Liver (tissue), 9 donors: Measurements from ENCODE around the gene ZC3H12D. TPM values are rescaled to one million over a fixed set of nuclear protein-coding genes. Genes with fewer than 3 reads are reported as not detected.

Source experiments
- DNase-seq: peaks from one replicate; pipeline ENCODE4 v3.0.0-alpha.2; 2017; ENCODE audit warnings: low spot score
- H3K27ac ChIP-seq, 2 donors: one replicate each; pipeline ENCODE4 v1.7.0; 2013; ENCODE audit warnings: inconsistent platforms in 2 of 2, low read length in 2 of 2, control low read depth in 1 of 2, low read depth in 1 of 2, mild to moderate bottlenecking in 1 of 2
- H3K27me3 ChIP-seq, 4 donors: one replicate each; pipeline versions ENCODE4 v1.6.1 to v1.7.0; 2013; ENCODE audit warnings: low read length in 3 of 4, inconsistent platforms in 1 of 4, mild to moderate bottlenecking in 1 of 4, moderate library complexity in 1 of 4; ENCODE audit not compliant: control insufficient read depth in 4 of 4, insufficient read depth in 4 of 4
- H3K36me3 ChIP-seq, 4 donors: one replicate each; pipeline versions ENCODE4 v1.6.1 to v1.7.0; 2013; ENCODE audit warnings: low read length in 3 of 4, mild to moderate bottlenecking in 3 of 4, low read depth in 1 of 4, moderate library complexity in 1 of 4; ENCODE audit not compliant: control insufficient read depth in 4 of 4, insufficient read depth in 3 of 4
- H3K4me1 ChIP-seq, 4 donors: one replicate each; pipeline versions ENCODE4 v1.6.1 to v1.7.0; 2013; ENCODE audit warnings: low read length in 3 of 4, mild to moderate bottlenecking in 3 of 4, moderate library complexity in 1 of 4; ENCODE audit not compliant: control insufficient read depth in 4 of 4, insufficient read depth in 4 of 4
- H3K4me3 ChIP-seq, 3 donors: one replicate each; pipeline versions ENCODE4 v1.6.1 to v1.7.0; 2013; ENCODE audit warnings: low read length in 3 of 3, control low read depth in 1 of 3, low read depth in 1 of 3, mild to moderate bottlenecking in 1 of 3
- H3K9ac ChIP-seq, 2 donors: one replicate each; pipeline ENCODE4 v1.7.0; 2013; ENCODE audit warnings: low read length in 2 of 2, mild to moderate bottlenecking in 2 of 2, moderate library complexity in 2 of 2, control low read depth in 1 of 2, low read depth in 1 of 2
- H3K9me3 ChIP-seq, 4 donors: one replicate each; pipeline versions ENCODE4 v1.6.1 to v1.7.0; 2013; ENCODE audit warnings: low read length in 3 of 4; ENCODE audit not compliant: control insufficient read depth in 4 of 4
- ATF3 ChIP-seq: IDR thresholded peaks from 2 replicates; pipeline ENCODE4 v1.6.1; 2016; ENCODE audit warnings: antibody characterized with exemption
- CTCF ChIP-seq: fragments of 150-350 bp; IDR thresholded peaks from 2 replicates; pipeline ENCODE4 v1.5.1; 2017; ENCODE audit warnings: improper control_type of control experiment, low read depth, low read length; ENCODE audit not compliant: missing input control
- EGR1 ChIP-seq, 2 donors: IDR thresholded peaks; 2 replicates each; pipeline ENCODE4 v1.6.1; 2016 to 2018; ENCODE audit warnings: antibody characterized with exemption in 2 of 2, low read depth in 2 of 2
- FOXA1 ChIP-seq: IDR thresholded peaks from 2 replicates; pipeline ENCODE4 v1.6.1; 2016; ENCODE audit warnings: antibody characterized with exemption
- FOXA2 ChIP-seq: IDR thresholded peaks from 2 replicates; pipeline ENCODE4 v1.6.1; 2016; ENCODE audit warnings: antibody characterized with exemption
- GABPA ChIP-seq, 2 donors: IDR thresholded peaks in 1 of 2; conservative IDR thresholded peaks in 1 of 2; 2 replicates each; pipeline ENCODE4 v1.6.1; 2016; ENCODE audit warnings: antibody characterized with exemption in 2 of 2, mild to moderate bottlenecking in 1 of 2, moderate library complexity in 1 of 2
- HNF4A ChIP-seq, 2 donors: conservative IDR thresholded peaks; 2 replicates each; pipeline ENCODE4 v1.6.1; 2016; ENCODE audit warnings: antibody characterized with exemption in 2 of 2, mild to moderate bottlenecking in 2 of 2
- HNF4G ChIP-seq: IDR thresholded peaks from 2 replicates; pipeline ENCODE4 v1.6.1; 2016; ENCODE audit warnings: antibody characterized with exemption
- JUND ChIP-seq, 2 donors: IDR thresholded peaks; 2 replicates each; pipeline ENCODE4 v1.6.1; 2016; ENCODE audit warnings: antibody characterized with exemption in 2 of 2
- MAX ChIP-seq: IDR thresholded peaks from 2 replicates; pipeline ENCODE4 v1.6.1; 2016; ENCODE audit warnings: antibody characterized with exemption
- NR2F2 ChIP-seq: IDR thresholded peaks from 2 replicates; pipeline ENCODE4 v1.6.1; 2016; ENCODE audit warnings: antibody characterized with exemption
- RAD21 ChIP-seq, 2 donors: IDR thresholded peaks; 2 replicates each; pipeline ENCODE4 v1.6.1; 2016; ENCODE audit warnings: antibody characterized with exemption in 2 of 2, mild to moderate bottlenecking in 2 of 2
- REST ChIP-seq: IDR thresholded peaks from 2 replicates; pipeline ENCODE4 v1.6.1; 2016; ENCODE audit warnings: antibody characterized with exemption, mild to moderate bottlenecking
- RXRA ChIP-seq, 2 donors: IDR thresholded peaks; 2 replicates each; pipeline ENCODE4 v1.6.1; 2017 to 2018; ENCODE audit warnings: antibody characterized with exemption in 2 of 2, mild to moderate bottlenecking in 1 of 2
- SP1 ChIP-seq: IDR thresholded peaks from 2 replicates; pipeline ENCODE4 v1.6.1; 2018; ENCODE audit warnings: antibody characterized with exemption, mild to moderate bottlenecking
- TAF1 ChIP-seq: conservative IDR thresholded peaks from 2 replicates; pipeline ENCODE4 v1.6.1; 2016; ENCODE audit warnings: antibody characterized with exemption, mild to moderate bottlenecking
- YY1 ChIP-seq: IDR thresholded peaks from 2 replicates; pipeline ENCODE4 v1.6.1; 2016; ENCODE audit warnings: antibody characterized with exemption, mild to moderate bottlenecking
- ZBTB33 ChIP-seq: IDR thresholded peaks from 2 replicates; pipeline ENCODE4 v1.6.1; 2016; ENCODE audit warnings: antibody characterized with exemption
- WGBS: extraction: QIAGEN DNeasy Blood & Tissue Kit; methylation state at CpG from one replicate; pipeline ENCODE4 v1.1.7; 2013; 5-methylcytosine and 5-hydroxymethylcytosine counted together
- polyA plus RNA-seq, 2 donors: library from polyadenylated mRNA; stranded (reverse) in 1 of 2; unstranded in 1 of 2; fragments of 200-250 nt in 1 of 2; fragments of >200 nt in 1 of 2; fragmentation: Nextera tagmentation in 1 of 2; extraction: Ambion mirVana in 1 of 2; gene quantifications; one replicate each; pipeline versions ENCODE4 v1.2.1 to v1.2.3, GENCODE V29; 2013 to 2015
- total RNA-seq, 2 donors: library from RNA; depleted of rRNA; stranded (reverse); fragments of >200 nt; gene quantifications; one replicate each; pipeline ENCODE4 v1.2.3, GENCODE V29; 2014
- donor health status: healthy.
- donor health status: healthy.
- donor health status: healthy.
- donor health status: healthy.
- donor health status: healthy.

ZC3H12D gene
- total and polyA plus RNA-seq, 4 donors = 0.07 to 1.4 (median 0.84) TPM

- H3K9ac ChIP-seq = no peak overlapping the region
- H3K27me3 ChIP-seq = no peaks in the 10 kb centered on the region
- H3K4me3 ChIP-seq = no peak overlapping the region
- H3K27ac ChIP-seq = peak overlapping the region; percentile 21 to 27
- WGBS = 88% methylated on average over 11 of the region's 11 CpGs
- H3K36me3 ChIP-seq = no peaks in the 10 kb centered on the region
- H3K4me1 ChIP-seq = peaks cover 0 to 6% (median 0%) of the 10 kb centered on the region in 4 donors
- H3K9me3 ChIP-seq = no peaks in the 10 kb centered on the region
- DNase-seq = no peak
- TF ChIP-seq ATF3 (no peak), FOXA1 (no peak), JUND (IDR thresholded peaks at IDR 0.05) (no peak), GABPA (IDR thresholded peaks at IDR 0.05 in 1 of 2, conservative IDR thresholded peaks at IDR 0.05 in 1 of 2) (no peak), EGR1 (IDR thresholded peaks at IDR 0.05; ENCODE audit: low read depth in 2 of 2) (no peak), YY1 (no peak), RXRA (IDR thresholded peaks at IDR 0.05) (no peak), NR2F2 (no peak), REST (no peak), ZBTB33 (no peak), HNF4A (conservative IDR thresholded peaks at IDR 0.05) (no peak), RAD21 (IDR thresholded peaks at IDR 0.05) (no peak), MAX (no peak), HNF4G (no peak), TAF1 (no peak), FOXA2 (no peak), SP1 (no peak), CTCF (no peak)
Observed at GRCh38 chr6:149483849-149484655, 762 bp downstream of the ZC3H12D start.
